Neural progenitor cell (in vitro differentiated cells): ENCODE measurements around the gene RALGAPB.

Experiments
- EZH2 ChIP-seq: fragments of 200-600 bp; sonication (generic); IDR thresholded peaks from 2 replicates; pipeline ENCODE4 v1.6.1; 2017; ENCODE audit warnings: antibody characterized with exemption, mild to moderate bottlenecking, moderate library complexity
- EZH2phosphoT487 ChIP-seq: fragments of 200-600 bp; sonication (generic); IDR thresholded peaks from 2 replicates; pipeline ENCODE4 v1.6.1; 2017; ENCODE audit warnings: antibody characterized with exemption
- TF ChIP-seq, protein P1 (sequence below): fragments of 200-600 bp; sonication (generic); IDR thresholded peaks from 2 replicates; pipeline ENCODE4 v1.5.1; 2017; ENCODE audit warnings: antibody characterized with exemption, mild to moderate bottlenecking

DNA sequence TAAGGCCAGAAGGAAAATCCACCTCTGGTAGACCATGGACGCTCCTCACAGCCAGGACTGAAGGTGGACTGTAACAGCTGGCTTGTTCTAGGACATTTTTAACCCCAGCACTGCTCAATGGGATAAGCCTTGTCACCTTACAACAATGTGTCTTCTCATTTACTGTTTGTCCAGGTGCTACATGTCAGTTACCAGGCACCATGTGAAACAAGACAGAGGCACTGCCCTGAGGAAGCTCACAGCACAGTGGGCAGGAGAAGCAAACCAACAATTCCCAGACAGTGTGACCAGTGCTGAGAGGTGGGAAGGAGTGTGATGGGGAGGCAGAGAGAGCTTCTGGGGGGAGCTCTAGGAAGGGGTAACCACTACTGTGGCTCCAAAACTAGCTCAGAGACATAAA lies 48.2 kb upstream of the RALGAPB start:
- TF ChIP-seq, protein P1, sequence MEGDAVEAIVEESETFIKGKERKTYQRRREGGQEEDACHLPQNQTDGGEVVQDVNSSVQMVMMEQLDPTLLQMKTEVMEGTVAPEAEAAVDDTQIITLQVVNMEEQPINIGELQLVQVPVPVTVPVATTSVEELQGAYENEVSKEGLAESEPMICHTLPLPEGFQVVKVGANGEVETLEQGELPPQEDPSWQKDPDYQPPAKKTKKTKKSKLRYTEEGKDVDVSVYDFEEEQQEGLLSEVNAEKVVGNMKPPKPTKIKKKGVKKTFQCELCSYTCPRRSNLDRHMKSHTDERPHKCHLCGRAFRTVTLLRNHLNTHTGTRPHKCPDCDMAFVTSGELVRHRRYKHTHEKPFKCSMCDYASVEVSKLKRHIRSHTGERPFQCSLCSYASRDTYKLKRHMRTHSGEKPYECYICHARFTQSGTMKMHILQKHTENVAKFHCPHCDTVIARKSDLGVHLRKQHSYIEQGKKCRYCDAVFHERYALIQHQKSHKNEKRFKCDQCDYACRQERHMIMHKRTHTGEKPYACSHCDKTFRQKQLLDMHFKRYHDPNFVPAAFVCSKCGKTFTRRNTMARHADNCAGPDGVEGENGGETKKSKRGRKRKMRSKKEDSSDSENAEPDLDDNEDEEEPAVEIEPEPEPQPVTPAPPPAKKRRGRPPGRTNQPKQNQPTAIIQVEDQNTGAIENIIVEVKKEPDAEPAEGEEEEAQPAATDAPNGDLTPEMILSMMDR, result no peak
- TF ChIP-seq EZH2 (no peak), EZH2phosphoT487 (no peak)
